Fibroblast of skin of right biceps (primary cell): Measurements from ENCODE around the gene CTSW.
A peak's percentile ranks its signal among the peaks of the same experiment; 100 is the strongest.
"Not testable (repeated sequence)": the region's sequence is repeated elsewhere in the genome, so short reads cannot be mapped to it uniquely, and the experiment has no call there.

Experiments
- DNase-seq: peaks from one replicate; pipeline ENCODE4 v3.0.0-alpha.2; 2013

CTSW gene

DNA sequence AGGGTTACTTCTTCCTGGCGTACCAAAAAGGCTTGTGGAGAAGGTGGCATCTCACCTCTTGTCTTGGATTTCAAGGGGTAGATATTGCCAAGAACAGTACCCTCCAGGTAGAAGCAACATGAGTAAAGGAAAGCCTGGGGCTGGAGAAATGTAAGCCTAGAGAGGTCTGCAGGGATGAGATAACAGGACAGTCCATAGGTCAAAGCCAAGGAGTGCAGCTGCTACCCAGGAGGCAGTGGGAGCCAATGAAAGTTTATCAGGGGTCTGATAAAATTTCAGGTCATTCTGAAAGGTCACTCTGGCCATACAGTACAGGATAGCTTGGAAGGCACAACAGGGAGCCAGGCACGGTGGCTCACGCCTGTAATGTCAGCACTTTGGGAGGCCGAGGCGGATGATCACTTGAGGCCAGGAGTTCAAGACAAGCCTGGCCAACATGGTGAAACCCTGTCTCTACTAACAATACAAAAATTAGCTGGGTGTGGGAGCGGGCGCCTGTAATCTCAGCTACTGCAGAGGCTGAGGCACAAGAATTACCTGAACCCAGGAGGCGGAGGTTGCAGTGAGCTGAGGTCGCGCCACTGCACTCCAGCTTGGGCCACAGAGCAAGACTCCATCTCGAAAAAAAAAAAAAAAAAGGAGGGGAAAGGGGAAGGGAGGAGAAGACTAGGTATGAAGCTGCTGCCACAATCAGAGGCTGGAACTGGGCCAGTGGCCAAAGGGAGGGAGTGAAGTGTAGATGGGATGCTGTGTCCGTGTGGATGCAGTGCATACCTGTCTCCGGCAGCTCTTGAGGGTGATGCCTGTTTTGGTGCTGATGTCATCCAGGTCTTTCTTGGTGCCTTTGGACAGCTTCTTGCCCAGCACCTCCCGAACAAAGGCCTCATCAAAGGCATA lies 7.4 kb downstream of the CTSW start:
- DNase-seq: no peak

DNA sequence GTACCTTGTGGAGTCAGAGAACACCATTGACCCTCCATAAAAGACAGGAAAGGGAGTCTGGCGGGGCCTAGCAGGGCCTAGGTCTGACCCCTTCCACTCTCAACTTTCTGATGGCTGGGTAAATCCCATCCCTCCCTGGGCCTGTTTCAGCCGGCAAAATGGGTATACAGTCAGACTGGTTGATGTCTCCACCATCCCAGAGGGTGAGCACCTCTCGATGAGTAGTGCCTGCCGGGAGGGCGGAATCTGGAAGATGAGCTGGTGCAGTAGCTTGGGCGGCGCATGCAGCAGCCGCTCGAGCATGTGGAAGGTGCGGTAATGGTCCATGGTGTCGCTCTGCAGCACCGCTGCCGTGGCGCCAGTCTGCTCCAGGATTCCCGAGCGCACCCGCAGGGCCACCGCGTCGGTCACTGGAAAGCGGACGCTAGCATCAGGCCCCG lies 8.1 kb downstream of the CTSW start:
- DNase-seq: peak; percentile 47

GRCh38 chr11:65888163-65888814 lies 8.7 kb downstream of the CTSW start, which contains the start of gene FIBP:
Gene FIBP (minus strand): TSS chr11:65888471. CDS start chr11:65888418, 53 bp downstream.
- DNase-seq: peak; percentile 98

DNA sequence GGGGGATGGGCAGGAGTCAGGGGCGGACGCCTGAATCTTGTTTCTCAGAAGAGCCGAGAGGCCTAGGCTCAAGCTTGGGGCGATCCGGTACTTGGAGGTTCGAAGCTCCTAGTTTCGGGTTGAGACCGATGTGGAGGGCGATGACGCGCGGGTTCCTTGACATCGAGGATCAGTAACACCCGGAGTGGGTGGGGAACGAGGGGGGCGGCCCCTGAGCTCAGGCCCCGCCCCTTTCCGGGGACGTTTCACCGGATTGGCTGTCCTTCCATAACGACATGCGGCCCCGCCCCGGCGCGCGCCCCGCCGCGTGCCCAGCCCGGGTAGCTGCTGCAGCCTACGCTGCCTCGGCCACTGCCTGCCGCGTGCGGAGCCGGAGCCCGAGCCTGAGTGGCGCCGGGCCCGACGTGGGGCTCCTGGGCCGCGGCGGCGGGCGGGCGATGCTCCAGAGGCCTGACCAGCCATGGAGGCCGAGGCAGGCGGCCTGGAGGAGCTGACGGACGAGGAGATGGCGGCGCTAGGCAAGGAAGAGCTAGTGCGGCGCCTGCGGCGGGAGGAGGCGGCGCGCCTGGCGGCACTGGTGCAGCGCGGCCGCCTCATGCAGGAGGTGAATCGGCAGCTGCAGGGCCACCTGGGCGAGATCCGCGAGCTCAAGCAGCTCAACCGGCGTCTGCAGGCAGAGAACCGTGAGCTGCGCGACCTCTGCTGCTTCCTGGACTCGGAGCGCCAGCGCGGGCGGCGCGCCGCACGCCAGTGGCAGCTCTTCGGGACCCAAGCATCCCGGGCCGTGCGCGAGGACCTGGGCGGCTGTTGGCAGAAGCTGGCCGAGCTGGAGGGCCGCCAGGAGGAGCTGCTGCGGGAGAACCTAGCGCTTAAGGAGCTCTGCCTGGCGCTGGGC lies 10.9 kb downstream of the CTSW start, which contains the start of gene CCDC85B:
TSS of gene CCDC85B (plus strand) at position 350 of the 895 bp plus-strand sequence. CDS start at position 461, 111 bp downstream.
- DNase-seq: peak; percentile 97

DNA sequence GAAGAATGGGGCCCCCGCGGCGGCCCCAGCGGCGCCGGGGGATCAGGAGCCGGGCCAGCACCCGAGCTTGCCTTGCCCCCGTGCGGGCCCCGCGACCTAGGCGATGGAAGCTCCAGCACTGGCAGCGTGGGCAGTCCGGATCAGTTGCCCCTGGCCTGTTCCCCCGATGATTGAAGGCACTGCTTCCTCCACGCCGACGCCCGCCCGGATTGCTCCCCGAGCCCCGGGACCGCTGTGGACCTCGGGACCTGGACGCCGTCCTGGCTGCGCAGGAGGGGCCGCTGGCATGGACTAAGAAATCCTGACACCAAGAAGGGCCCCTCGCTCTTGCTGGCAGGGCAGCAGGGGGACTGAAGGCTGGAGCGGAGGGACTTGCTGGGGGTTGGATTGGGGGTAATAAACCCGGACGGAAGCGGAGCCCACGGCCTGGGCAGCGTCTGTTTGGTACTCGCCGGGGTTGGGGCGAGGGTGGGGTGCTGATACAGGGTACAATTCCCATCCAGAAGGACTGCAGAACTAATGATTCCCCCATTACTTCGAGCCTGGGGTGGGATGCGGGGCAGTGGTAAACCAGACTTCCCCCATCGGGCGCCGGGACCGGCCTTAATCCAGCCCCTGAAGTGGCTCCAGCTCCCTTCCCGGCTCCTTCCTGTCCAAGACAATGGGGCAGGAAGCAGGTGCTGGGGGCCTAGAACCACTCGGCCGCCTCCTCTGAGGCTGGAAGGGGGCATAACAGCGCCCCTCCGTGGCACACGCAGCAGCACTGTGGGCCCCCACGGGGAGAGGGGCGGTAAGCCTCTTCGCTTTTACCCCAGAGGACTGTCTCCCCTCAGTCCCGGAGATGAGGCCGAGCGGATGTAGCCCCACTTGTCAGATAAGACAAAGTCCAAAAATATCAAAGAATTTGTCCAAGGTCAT lies 11.8 kb downstream of the CTSW start:
- peak; percentile 49 for DNase-seq

DNA sequence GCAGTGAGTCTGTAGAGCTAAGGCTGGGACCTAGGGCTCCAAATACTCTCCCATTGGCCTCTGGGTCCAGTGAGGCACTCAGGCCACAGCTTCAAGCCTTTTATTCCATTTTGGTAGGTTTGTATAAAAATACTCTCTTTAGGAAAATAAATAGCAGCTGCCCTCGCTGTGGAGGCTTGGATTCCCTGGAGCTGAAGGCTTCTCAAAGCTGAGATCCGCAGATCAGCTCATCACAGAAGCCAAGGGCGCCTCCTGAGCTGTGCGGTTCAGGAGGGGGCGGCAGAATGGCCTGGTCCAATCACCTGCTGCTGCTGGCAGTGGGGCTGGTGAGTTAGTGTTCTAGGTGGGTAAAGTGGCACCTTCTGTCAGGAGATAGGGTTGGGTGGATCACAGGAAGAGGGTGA lies 12.5 kb downstream of the CTSW start:
- not testable (repeated sequence) for DNase-seq

- DNase-seq: no peak
These were observed 13.2 kb downstream of the CTSW start for GRCh38 chr11:65892661-65893317.

- no peak for DNase-seq
These were observed 14.5 kb downstream of the CTSW start for GRCh38 chr11:65894034-65894591.

- no peak for DNase-seq
These were observed 15.9 kb downstream of the CTSW start for GRCh38 chr11:65895482-65895981.

- DNase-seq: no peak
These were observed 16.7 kb downstream of the CTSW start for GRCh38 chr11:65896034-65896999.

DNA sequence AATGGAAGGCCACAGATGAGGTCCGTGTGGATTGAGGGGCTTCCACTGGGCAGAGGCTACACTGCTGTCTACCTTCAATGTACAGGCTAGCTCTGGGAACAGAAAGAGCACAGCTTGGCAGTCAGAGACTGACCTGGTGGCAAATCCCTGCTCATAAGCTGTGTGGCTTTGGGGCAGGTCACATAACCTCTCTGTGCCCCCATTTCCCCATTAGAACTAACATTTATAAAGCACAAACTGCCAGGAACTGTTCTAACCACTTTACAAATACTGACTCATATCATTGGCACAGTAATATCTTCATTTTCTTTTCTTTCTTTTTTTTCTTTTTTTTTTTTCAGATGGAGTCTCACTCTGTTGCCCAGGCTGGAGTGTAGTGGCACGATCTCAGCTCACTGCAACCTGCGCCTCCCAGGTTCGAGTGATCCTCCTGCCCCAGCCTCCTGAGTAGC lies 17.4 kb downstream of the CTSW start:
- no peak for DNase-seq

DNA sequence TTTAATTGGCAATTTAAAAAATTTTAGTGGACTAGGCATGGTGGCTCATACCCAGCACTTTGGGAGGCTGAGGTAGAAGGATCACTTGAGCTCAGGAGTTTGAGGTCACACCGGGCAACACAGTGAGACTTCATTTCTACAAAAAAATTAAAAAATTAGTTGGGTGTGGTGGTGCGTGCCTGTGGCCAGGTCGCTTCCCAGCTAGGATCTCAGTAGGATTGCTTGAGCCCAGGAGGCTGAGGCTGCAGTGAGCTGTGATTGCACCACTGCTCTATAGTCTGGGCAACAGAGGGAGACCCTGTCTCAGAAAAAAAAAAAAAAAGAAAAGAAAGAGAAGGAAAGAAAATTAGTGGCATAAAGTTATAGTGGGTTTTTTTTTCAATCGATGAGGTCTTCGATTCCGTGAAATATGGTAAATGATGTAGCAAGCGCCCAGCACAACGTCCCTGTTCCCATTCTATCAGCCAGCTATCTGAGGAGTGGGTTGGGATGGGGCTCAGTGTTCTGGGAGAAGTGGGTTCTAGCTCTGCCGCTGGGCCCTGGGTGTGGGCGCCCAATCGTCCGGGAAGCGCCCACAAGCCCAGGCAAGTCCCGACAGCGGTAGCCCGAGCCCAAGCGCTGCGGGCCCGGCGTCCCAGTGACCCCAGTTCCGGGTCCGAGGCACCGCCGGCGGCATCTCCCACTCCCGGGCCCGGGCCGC lies 19.2 kb downstream of the CTSW start:
- DNase-seq: no peak

GRCh38 chr11:65899356-65900124 lies 19.9 kb downstream of the CTSW start:
- peak; percentile 86 for DNase-seq

DNA sequence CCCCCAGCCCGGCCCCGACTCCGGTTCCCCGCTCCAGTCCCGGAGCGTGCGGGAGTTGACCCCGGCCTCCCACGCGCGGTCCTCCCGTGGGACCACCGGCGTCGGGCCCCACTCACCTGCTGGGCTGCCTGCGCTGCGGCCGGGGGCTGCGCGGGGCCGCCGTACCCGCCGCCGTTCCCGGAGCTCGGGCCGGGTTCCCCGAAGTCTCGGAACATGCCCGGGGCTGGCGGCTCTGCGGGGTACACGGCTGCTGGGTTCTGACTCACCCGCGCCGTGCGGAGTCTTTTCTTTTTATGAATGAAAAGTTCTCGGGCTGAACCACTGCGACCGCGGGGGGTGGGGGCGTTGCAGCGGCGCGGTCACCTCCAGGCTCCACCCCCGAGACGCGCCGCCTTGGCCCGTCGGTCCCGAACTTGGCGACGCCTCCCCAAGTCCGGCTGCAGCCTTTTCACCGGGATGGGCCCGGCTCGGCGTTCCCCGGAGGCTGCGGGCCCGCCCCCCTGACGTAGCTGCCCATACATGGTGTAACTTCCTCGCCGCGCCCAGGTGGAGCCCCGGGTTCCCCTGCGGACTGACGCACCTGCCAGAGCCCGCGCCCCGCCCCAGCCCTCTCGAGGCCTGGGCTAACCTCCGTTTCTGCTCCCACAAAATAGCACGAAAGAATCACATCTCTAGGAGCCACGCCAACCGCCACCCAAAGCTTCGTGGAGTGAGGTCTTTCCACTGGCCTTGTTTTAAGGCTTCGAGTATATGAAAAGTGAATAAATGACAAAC lies 20.7 kb downstream of the CTSW start, which contains the start of gene FOSL1:
TSS of gene FOSL1 (minus strand) at position 264 of the 774 bp plus-strand sequence. CDS start at position 215, 49 bp downstream.
- peak; percentile 97 for DNase-seq

- no peak for DNase-seq
These were observed 21.2 kb downstream of the CTSW start for GRCh38 chr11:65900899-65901180.

- DNase-seq: peak; percentile 96
These were observed 23.4 kb downstream of the CTSW start for GRCh38 chr11:65903068-65903481.

DNA sequence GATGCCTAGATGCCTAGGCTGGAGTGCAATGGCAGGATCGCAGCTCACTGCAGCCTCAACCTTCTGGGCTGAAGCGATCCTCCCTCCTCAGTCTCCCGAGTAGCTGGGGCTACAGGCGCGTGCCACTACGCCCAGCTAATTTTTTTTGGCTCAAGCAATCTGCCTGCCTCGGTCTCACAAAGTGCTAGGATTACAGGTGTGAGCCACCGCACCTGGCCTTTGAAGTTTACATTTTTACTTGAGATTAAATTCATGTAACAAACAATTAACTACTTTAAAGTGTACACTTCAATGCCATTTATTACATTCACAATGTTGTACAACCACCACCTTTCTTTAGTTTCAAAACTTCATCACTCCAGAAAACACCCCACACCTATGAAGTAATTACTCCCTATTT lies 24.1 kb downstream of the CTSW start:
- no peak for DNase-seq
